ENCODE results near the gene RPS6KA3. TPM values are rescaled to one million over a fixed set of nuclear protein-coding genes. Genes with fewer than 3 reads are reported as not detected.

RPS6KA3 gene
- total RNA-seq, 1 donor from 2014 or later: 34.8 TPM

GRCh38 chrX:20230406-20230805, 36.3 kb downstream of the RPS6KA3 start:
- no peak for ATAC-seq

GRCh38 chrX:20229155-20229554, 37.6 kb downstream of the RPS6KA3 start:
- no peak for DNase-seq (ENCODE audit: missing footprints)
- ATAC-seq: no peak
- intact Hi-C loops (cut with DNase I): no loop called here

More at GRCh38 chrX:20230406-20230805, 36.3 kb downstream of the RPS6KA3 start:
- intact Hi-C loops (cut with DNase I): no loop called here
- DNase-seq (ENCODE audit: missing footprints): no peak

DNA sequence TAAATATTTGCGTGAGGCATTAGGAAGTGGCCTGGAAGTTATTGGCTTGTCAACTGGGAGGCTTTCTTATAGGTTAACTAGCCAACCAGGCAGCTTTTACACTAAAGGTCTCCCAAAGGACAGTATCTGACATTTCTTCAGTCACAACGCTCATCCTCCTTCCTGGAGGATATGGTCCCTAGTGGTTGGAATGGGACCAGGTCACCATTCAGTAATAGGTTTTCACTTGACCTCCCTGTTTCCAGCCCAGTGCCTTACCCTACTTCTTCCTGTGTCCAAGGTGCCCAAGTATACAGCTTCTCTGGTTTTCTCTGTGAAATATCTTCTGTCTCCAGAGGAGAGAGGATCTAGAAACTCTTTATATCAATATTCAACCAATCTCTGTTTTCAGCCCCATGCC, 38.5 kb downstream of the RPS6KA3 start:
- ATAC-seq (no peak), DNase-seq (ENCODE audit: missing footprints) (no peak)
- intact Hi-C loops (cut with DNase I): no loop called here

DNA sequence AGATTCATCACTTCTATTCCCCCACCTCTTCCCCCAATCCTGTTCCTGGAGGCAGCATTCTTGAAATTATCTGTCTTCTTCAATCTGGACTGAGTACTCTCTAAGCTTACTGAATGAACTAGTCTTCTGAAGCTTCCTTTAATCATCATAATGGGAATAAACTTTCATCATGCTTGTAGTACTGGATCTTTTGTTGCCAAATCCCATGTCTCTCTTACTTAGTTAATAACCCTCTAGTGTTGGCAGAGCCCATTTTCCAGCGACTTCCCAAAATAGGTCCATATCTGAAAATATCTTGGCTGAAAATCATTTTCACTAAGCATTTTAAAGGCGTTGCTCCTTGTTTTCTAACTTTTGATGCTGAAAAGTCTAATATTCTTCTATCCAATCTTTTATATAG, 39.6 kb downstream of the RPS6KA3 start:
- intact Hi-C loops (cut with DNase I): no loop called here
- no peak for ATAC-seq
- no peak for DNase-seq (ENCODE audit: missing footprints)

DNA sequence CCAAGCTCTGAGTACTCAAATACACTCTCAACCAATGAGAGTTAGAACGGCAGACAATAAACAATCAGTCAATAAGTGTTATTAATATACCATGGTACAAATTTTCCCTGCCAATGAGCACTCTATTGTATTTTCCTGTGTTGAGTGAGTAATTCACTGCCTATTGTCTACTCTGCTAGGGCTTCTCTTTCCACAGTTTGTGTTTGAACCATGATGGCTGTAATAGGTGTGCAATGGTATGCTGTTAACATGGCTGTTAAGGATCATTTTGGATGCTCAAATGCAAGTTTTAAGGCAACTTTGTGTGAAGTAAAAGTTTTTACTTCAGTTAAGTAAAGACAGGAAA, 41.2 kb downstream of the RPS6KA3 start:
- ATAC-seq: no peak
- intact Hi-C loops (cut with DNase I): no loop called here

GRCh38 chrX:20224814-20225487, 41.8 kb downstream of the RPS6KA3 start:
- ATAC-seq: peak; percentile 59
- intact Hi-C loops (cut with DNase I): no loop called here
- DNase-seq (ENCODE audit: missing footprints): no peak

More for the DNA sequence above, 41.2 kb downstream of the RPS6KA3 start:
- no peak for DNase-seq (ENCODE audit: missing footprints)

DNA sequence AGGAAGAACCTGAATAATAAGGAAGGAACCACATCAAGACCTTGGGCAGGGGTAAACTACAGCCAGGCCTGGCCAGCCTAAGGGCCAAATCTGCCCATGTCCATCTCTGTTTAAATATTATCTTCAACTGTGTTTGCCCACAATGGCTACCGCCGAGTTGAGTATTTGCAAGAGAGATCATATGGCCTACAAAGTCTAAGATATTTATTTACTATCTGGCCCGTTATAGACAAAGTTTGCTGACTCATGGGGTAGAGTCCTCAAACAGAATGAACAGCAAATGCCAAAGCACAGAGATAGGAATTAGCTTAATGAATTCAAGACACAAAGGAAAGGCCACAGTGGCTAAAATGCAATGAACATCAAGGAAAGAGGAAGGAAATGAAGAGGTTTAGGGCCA, 44.8 kb downstream of the RPS6KA3 start:
- DNase-seq (ENCODE audit: missing footprints) (no peak), ATAC-seq (no peak)
- intact Hi-C loops (cut with DNase I): no loop called here

DNA sequence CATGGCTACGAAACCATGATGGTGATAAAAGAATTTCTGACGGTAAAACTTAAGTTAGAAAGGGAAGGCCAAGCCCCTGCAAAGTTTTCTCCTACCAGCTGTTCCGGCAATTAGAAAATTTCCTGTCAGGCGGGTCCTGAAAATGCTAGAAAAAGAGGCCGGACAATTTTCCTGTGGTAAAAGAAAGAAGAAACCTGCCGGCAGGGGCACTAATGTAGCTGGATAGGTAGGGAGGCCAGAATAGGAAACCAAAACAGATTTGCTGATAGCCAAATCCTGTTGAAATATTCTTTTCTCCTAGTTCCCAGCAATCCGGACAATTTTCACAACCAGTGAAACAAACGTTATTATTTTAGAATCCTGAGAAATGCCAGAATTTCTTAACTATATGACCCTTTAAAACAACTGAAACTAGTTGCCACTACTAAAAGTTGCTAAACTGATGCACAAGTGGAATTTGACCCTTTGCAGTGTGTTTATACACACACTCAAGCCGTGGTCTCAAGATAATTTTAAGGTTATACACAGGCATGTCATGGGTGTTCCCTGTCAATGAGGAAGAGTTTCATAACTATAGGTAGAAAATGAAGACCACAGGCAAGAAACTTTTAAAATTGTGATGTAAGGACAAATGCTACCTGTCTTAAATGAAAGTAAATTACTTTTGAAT, 47.7 kb downstream of the RPS6KA3 start:
- no peak for DNase-seq (ENCODE audit: missing footprints)
- no peak for ATAC-seq
- intact Hi-C loops (cut with DNase I): loop anchor here (5.0 kb wide), 1 partner anchor 48 kb away; the partner anchor contains the start of gene RPS6KA3

- no peak for ATAC-seq
- no peak for DNase-seq (ENCODE audit: missing footprints)
- intact Hi-C loops (cut with DNase I): loop anchor here (5.0 kb wide), 1 partner anchor 49 kb away; the partner anchor contains the start of gene RPS6KA3
These were observed 48.8 kb downstream of the RPS6KA3 start for GRCh38 chrX:20217906-20218305.

DNA sequence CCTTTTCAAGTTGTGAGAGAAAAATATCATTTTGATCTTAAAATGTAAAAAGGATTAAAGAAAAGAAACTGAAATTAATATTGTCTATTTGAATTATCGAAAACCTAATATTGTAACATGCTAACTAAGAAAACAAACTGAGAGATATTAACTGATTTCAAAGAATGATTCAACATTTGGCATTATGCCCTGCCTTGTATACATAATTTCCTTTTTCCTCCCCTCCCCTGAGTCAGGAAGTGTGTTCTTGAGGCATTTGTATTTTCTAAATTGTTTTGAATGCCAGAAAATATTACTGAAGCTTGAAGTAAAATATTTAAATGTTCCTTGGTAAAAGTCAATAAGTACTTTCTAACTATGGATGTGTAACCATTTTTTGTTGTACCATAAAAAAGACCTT, 49.4 kb downstream of the RPS6KA3 start:
- DNase-seq (ENCODE audit: missing footprints) (no peak), ATAC-seq (no peak)
- intact Hi-C loops (cut with DNase I): loop anchor here (5.0 kb wide), 1 partner anchor 50 kb away; the partner anchor contains the start of gene RPS6KA3

DNA sequence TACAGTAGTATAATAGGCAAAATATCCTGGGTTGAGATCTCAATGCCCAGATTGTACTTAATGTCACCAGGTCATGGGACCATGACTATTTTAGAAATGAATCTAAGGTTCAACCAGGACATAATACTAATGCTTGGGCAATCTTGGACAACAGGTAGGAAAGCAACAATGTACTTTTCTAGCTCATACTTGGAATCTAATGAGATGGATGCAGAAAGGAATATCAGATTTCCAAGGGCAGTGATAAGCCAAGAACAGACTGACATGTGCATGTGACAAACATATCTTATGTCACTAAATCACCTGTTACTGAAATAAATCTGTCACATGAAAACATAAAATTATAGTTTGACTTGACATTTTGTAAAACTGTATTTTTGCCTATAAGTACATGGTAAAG, 51.1 kb downstream of the RPS6KA3 start:
- ATAC-seq (no peak), DNase-seq (ENCODE audit: missing footprints) (no peak)
- intact Hi-C loops (cut with DNase I): loop anchor here (5.0 kb wide), 1 partner anchor 52 kb away; the partner anchor contains the start of gene RPS6KA3

- DNase-seq (ENCODE audit: missing footprints) (no peak), ATAC-seq (no peak)
- intact Hi-C loops (cut with DNase I): no loop called here
These were observed 54.1 kb downstream of the RPS6KA3 start for GRCh38 chrX:20212486-20213089.

DNA sequence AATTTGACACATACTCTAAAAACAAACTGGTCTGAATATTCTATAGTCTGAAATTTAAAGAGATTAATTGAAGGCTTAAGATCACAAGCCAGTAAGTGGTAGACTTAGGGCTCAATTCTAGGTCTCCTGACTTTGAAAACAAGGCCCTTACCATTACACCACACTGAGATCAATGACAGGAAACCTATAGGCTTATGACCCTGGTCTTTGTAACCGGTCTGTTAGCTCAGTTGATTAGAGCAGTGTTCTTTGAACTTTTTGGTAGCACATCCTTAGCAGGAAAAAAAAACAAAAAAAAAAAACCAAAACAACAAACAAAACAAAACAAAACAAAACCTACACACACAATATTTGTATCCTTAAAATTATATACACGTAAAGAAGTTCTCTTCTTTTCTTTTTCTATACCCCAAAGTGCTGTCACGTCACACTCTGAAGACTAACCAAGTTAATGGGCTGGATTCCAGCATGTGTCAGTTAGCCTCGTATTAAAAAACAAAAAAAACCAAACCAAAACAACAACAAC, 55.4 kb downstream of the RPS6KA3 start:
- DNase-seq (ENCODE audit: missing footprints) (no peak), ATAC-seq (no peak)
- intact Hi-C loops (cut with DNase I): no loop called here

GRCh38 chrX:20205927-20206708, 60.6 kb downstream of the RPS6KA3 start:
- no peak for DNase-seq (ENCODE audit: missing footprints)
- ATAC-seq: peak; percentile 68
- intact Hi-C loops (cut with DNase I): no loop called here

- intact Hi-C loops (cut with DNase I): no loop called here
- DNase-seq (ENCODE audit: missing footprints) (no peak), ATAC-seq (no peak)
These were observed 62.4 kb downstream of the RPS6KA3 start for GRCh38 chrX:20204351-20204750.

DNA sequence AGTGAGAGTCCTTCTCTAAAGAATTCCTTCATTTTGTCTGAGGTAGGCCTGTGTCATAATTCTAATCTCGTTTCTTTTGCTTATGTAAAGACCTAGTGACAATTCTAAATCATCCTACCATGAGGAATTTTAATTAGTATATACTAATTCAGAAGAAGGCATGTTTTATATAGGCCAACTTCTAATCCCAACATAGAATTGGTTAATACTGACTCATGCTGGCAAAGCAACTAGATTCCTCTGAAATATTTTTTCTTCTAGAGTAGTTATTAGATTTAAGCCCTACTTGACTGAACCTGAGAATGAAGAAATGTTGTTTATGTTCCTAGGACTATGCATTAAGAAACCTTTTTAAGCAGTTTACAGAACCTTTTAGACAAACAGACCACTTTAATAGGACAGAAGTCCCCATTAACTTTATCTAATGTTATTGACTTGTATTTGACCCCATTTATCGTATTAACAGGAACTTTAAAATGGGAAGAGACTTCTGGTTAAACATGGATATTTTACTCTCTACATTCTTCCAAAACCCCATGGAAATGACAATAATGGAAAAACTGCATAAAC, 69.0 kb downstream of the RPS6KA3 start:
- no peak for DNase-seq (ENCODE audit: missing footprints)
- intact Hi-C loops (cut with DNase I): no loop called here
- no peak for ATAC-seq

- no peak for DNase-seq (ENCODE audit: missing footprints)
- intact Hi-C loops (cut with DNase I): no loop called here
- ATAC-seq: no peak
These were observed 77.5 kb downstream of the RPS6KA3 start for GRCh38 chrX:20189171-20189570.

DNA sequence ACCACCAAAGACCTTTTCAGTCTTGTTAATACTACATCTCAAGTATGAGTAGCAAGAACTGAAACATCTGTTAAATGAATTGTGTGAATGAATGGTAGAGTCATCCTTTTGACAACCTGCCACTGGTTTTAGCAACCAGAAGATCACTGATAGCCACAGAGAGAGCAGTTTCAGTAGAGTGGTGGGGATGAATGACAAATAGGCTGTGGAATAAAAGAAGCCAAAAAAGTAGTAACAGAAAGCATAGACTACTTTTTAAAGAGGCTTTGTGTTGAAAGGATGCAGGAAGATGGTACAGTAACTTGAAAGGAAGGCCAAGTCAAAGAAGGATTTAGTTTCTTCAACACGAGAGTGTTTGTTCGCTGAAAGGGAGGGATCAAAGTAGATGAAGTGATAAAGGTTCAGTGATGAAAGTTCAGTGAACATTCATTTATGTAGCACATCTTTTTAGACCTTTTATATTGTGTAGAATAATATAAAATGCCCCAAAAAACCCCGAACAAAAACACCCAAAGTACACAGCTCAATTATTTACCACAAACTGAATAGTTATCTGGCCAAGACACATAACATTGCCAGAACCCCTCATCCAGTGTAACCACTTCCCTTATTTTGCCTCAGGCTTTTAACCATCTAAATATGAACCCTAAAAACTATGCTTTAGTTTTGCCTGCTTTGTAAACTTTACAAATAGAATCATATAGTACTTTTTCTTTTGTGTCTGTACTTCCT, 84.9 kb downstream of the RPS6KA3 start:
- intact Hi-C loops (cut with DNase I): no loop called here
- ATAC-seq (no peak), DNase-seq (ENCODE audit: missing footprints) (no peak)
